GM12801 (cell line): ENCODE measurements around the gene TLR3.

Experiments used
- CTCF ChIP-seq: IDR thresholded peaks from one replicate; pipeline ENCODE4 v1.5.1; 2011; ENCODE audit warnings: control low read depth; ENCODE audit not compliant: insufficient read length; ENCODE audit errors: extremely low read depth

TLR3 gene

DNA sequence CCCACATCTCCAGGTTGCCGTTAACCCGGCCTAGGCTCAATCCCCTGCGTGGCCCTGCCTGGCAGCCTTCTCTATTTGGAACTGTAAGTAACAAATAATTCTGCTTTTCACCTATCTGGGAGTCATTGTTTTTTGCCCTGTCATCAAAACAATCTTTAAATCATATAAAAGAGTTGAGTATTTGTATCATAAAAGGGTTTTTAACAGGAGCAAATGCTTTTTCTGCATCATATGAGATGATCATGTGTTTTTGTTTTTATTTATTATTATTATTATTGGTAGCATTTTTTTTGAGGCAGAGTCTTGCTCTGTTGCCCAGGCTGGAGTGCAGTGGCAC lies 10.0 kb upstream of the TLR3 start:
- no peak for TF ChIP-seq CTCF

- TF ChIP-seq CTCF, result no peak
Observed at GRCh38 chr4:186061921-186062320, 7.0 kb upstream of the TLR3 start.

DNA sequence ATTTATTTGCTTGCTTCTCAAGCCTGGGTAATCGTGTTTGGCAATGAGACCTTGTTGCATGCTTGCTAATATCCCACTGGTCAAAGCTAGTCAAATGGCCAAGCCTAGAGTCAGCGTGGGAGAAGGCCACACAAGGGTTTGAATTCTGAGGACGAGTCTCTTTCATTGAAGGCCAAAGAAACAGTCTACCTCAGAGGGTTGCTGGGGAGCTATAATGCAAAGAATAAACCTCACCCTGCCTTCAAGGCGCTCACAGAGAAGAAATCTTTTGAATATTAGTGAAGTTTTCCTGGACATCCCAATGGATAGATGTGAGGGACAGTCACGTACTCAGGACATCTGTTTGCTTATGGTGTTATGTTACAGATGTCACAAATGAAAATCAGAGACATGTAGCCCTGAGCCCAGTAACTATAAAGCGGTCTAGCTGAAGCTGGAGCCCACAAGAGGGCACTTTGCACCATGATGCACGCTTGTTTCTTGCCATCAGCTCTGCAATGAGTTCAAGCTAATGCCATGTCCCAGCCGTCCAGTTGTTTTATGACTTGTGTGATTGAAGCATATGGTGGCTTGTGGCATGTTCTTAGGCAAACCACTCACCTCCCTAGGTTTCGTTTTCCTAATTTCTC lies 1.1 kb upstream of the TLR3 start:
- TF ChIP-seq CTCF, result no peak

GRCh38 chr4:186069729-186070128 lies 773 bp downstream of the TLR3 start:
- TF ChIP-seq CTCF, result no peak

- no peak for TF ChIP-seq CTCF
Observed at GRCh38 chr4:186072516-186072915, 3.6 kb downstream of the TLR3 start.

DNA sequence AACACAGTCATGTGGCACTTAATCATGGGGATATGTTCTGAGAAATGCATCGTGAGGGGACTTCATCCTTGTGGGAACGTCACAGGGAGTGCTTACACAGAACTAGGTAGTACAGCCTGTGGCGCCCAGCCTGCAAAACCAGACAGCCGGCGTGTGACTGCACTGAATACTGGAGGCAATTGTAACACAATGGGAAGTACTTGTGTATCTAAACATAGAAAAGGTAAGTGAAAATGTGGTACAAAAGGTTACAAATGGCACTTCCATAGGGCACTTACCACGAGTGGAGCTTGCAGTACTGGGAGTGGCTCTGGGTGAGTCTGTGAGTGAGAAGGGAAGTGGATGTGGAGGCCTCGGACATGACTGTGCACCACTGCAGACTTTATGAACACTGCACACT lies 5.2 kb downstream of the TLR3 start:
- no peak for TF ChIP-seq CTCF

- no peak for TF ChIP-seq CTCF
Observed at GRCh38 chr4:186078981-186079638, 10.2 kb downstream of the TLR3 start.
